Breast epithelium (tissue), 3 donors: ENCODE data around the gene CFAP65.

Experiments used
- CTCF ChIP-seq, 3 donors: fragments of 450-650 bp; IDR thresholded peaks; one replicate each; pipeline ENCODE4 v1.5.1; 2016 to 2017; ENCODE audit warnings: antibody characterized with exemption in 3 of 3, mild to moderate bottlenecking in 3 of 3, moderate library complexity in 3 of 3
- POLR2A ChIP-seq: fragments of 450-650 bp; IDR thresholded peaks from one replicate; pipeline ENCODE4 v1.6.1; 2016; ENCODE audit warnings: antibody characterized with exemption, mild to moderate bottlenecking, moderate library complexity

- no peak for TF ChIP-seq POLR2A
- no peak for TF ChIP-seq CTCF (IDR thresholded peaks at IDR 0.05)
Observed at GRCh38 chr2:218988164-218988563, 53.2 kb downstream of the CFAP65 start.
